GM21717 (cell line): ENCODE data around the gene FGD2.
A peak's percentile ranks its signal among the peaks of the same experiment; 100 is the strongest.
"Not testable (repeated sequence)": the region's sequence is repeated elsewhere in the genome, so short reads cannot be mapped to it uniquely, and the experiment has no call there.

ENCODE experiments used
- ATAC-seq: cut with Tn5 transposase; IDR thresholded peaks from one replicate; pipeline ENCODE4 v1.9.1; 2021; ENCODE audit warnings: mild to moderate bottlenecking, moderate library complexity; ENCODE audit not compliant: unreplicated experiment

Gene FGD2

DNA sequence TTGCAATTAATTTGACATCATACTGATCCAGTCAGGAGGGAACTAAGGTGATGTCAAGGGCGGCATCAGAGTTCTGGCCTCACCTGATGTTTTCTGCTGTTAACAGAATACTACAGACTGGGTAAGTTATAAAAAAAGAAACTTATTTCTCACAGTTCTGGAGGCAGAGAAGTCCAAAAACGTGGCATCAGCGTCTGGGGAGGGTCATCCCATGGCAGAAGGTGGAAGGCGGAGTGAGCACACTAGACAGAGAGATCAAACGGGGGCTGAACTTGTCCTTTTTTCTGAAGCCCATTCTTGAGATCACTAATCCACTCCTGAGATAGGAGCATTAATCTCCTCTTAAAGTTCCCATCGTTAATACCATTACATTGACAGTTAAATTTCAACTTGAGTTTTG lies 16.2 kb upstream of the FGD2 start:
- ATAC-seq: no peak

- ATAC-seq: not testable (repeated sequence)
Measured at GRCh38 chr6:36990401-36990800, 15.1 kb upstream of the FGD2 start.

DNA sequence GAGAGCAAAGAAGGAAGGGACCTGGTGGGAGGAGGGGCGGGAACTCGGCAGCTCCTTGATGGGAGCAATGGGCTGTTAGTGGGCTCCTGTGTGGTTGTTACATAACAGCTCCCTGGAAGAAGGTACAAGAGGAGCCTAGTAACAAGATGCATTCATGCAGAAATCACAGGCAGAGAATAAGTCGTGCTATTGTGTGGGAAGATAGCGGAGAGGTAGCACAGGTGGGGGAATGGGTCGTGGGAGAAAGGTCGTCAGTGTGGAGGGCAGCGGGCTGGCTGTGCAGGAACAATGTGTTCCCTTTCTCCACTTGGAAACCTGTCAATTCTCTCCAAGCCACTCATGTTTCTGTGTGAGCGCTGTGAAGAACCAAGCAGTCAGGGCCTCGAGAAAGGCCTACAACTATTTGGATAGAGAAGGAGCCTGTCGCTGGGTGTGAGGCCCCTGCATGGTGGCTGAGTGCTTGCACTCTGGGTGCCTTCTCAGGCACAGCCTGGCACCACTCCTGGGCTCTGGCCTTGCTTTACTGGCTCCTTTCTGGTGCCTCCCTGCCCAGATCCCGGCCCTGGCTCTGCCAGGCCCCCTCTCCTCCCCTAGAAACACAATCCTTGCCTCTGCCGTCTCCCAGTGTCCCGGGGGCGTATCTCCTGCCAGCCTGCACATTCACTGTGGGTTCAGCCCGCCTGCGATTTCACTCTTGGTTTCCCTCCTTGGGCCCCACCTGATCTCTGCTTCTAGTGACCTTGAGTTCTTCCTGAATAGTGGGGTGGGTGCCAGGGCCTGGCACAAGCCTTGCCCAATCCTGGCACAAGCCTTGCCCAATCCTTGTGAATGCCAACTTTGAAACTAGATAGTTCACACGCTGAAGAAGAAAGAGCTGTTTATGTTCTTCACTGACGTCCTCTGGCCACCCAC lies 7.4 kb upstream of the FGD2 start:
- no peak for ATAC-seq

GRCh38 chr6:36998723-36999038 lies 6.8 kb upstream of the FGD2 start:
- ATAC-seq: no peak

GRCh38 chr6:36999061-36999750 lies 6.2 kb upstream of the FGD2 start:
- no peak for ATAC-seq

DNA sequence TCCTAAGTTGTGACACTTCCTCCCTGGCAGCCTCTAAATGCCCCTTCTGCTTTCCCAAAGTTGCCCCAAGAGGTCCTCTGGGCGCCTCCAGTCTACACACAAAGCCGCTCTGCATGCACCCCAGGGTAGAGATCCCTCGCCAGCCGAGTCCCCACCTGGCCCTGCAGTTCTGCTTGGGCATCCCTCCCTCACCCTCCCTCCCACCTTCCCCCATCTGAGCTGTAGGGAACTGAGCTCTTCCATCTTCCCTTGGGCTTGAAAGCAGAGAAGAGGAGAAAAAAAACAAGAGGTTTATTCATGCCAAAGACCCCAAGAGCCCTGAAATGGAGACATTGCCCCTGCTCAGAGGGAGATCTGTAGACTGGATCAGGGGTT lies 5.7 kb upstream of the FGD2 start:
- no peak for ATAC-seq

DNA sequence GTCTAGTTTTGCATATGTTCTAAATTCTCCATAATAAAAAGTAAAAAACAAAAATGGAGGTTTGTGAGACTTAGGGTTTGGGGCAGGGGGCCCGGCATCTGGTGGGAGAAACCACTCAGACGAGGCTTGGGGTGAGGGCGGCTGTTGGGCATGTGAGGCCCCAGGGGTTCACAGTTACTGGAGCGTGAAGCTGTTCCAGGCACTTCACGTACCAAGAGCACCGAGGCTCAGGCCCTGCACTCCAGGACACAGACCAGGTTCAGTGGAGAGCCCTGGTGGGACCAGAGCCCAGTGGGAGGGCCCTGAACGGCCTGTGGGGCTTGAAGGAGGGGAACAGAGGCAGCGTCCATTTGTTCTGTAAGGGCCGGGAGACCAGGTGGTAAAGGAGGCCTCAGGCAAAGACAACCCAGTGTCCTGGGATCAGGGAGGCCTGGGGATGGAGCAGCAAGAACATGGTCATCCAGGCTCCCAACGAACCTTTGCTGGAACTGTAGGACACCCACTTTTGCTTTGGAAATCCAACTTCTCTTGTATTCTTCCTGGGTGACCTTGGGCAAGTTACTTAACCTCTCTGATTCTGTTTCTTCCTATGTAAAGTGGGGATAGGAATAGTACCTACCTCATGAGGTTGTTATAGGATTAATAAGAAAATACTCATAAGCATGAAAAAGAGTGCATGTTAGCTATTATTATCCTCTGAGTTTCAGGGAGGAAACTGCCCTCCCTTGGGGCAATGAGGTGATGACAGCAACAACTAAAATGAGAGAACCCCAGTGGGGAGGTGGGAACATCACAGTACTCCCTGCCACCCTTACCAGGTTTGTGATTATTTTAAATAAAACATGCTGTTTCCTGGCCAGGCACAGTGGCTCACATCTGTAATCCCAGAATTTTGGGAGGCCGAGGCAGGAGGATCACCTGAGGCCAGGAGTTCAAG lies 1.1 kb upstream of the FGD2 start:
- ATAC-seq: no peak

DNA sequence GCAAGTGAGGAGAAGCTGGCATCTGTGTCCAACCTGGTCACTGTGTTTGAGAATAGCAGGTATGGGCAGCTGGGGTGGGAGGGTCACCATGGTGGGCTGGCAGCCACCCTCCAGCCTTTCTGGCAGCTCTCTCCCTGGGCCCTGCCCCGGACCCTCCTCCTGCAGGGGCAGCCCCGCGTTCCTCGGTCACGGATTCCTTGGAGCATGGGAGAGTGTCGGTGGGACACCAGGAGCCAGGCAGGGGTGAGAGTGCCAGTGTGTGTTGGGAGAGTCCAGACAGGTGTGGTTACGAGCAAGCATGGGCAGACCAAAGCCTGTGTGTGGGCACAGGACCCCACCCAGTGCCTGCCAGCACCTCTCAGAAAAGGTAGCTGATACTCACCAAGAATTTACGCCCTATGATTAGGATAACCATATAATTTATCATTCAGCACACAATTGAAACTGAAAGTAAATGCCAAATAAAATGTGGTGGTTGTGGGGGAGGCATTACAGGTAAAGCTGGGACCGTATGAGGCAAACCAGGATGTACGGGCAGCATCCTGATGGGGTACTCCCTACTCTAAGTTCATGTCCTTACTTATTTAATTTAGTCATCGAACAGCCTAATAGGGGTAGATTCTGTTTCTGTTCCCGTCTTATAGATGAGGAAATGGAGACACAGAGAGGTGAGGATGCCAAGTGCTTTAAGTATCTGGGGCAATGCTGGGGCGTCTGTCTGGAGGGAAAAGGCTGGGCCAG lies 542 bp downstream of the FGD2 start:
- ATAC-seq: peak; percentile 15

- no peak for ATAC-seq
Measured at GRCh38 chr6:37006793-37007339, 1.4 kb downstream of the FGD2 start.

- ATAC-seq: peak; percentile 44
Measured at GRCh38 chr6:37007340-37008043, 2.0 kb downstream of the FGD2 start.

GRCh38 chr6:37008484-37009465 lies 3.3 kb downstream of the FGD2 start:
- no peak for ATAC-seq

DNA sequence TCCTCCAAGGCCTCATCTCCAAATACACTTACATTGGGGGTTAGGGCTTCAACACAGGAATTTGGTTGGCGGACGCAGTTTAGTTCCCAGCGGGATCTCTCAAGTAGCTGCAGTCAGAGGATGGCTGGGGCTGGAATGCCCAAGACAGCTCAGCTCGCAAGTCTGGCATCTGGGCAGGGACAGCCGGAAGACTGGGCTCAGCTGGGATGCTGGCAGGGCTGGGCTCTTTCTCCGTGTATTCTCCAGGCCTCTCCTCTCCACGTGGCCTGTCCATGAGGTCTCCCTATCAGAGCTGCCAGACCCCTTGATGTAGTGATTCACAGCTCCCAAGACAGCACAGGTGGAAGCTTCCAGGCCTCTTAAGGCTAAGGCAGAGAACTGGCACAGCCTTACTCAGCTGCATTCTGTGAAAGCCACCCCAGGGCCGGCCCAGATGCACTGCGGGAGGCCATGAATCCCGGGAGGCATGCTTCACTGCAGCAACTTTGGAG lies 5.0 kb downstream of the FGD2 start:
- no peak for ATAC-seq

GRCh38 chr6:37011656-37012378 lies 6.4 kb downstream of the FGD2 start:
- no peak for ATAC-seq

DNA sequence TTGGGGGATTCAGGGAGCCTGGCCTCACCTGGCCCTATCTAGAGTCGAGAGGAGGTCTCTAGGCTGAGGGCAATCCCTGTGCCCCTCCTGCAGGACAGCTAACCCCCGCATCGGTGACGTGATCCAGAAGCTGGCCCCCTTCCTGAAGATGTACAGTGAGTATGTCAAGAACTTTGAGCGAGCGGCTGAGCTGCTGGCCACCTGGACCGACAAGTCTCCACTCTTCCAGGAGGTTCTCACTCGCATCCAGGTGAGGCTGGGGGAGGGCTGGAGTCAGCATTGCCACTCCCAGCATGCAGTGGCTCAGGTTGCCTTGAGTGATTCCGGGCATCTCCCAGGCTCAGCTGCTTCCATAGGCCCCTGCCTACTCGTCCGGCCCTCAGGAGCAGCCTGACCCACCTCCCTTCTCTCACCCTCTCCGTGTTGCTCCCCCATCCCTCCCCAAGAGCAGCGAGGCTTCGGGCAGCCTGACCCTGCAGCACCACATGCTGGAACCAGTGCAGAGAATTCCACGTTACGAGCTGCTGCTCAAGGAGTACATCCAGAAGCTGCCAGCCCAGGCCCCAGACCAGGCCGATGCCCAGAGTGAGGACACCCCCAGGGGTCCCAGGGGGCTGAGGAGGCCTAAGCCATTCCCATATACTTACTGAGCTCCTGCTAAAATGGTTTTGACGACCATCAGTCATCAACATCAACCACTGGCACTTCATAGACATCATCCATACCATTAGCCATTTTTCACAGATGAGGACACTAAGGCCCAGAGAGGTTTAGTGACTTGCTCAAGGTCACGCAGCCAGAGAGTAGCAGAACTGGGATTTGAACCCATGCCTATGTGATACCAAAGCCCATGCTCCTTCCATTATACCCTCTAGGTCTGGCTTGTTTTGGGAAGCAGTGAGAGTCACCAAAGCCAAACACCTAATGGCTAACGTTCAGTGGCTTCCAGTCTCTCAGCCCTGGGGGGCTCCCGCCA lies 8.3 kb downstream of the FGD2 start:
- ATAC-seq: no peak

- no peak for ATAC-seq
Measured at GRCh38 chr6:37014667-37015066, 9.2 kb downstream of the FGD2 start.

- ATAC-seq: no peak
Measured at GRCh38 chr6:37015532-37015931, 10.1 kb downstream of the FGD2 start.

DNA sequence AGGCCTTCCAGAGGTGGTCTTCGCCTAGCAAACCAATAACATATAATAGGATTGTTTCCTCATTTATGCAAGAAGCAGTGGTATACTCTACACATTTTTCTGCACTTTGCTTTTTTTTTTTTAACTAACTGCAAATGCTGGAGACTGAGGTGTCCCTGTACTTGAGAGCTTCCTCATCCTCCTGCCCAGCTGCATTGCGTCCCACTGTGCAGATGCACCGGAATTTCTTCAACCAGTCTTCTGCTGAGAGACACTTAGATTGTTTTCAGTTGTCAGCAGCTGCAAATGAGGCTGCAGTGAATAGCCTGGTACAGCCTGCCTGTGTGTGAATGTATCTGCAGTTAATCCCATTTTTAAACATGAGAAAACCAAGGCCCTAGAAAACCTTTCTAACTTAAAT lies 11.5 kb downstream of the FGD2 start:
- no peak for ATAC-seq
